Measurements from ENCODE around the gene RSKR. TPM values are rescaled to one million over a fixed set of nuclear protein-coding genes. Genes with fewer than 3 reads are reported as not detected.
"Not testable (repeated sequence)": the region's sequence is repeated elsewhere in the genome, so short reads cannot be mapped to it uniquely, and the experiment has no call there.

RSKR gene
- 6.8 TPM for total RNA-seq
- long read RNA-seq, result 0 reads

GRCh38 chr17:28613931-28614381, at the start of gene RSKR:
Gene RSKR, minus strand, starts transcription at chr17:28614185. Its CDS starts 24 bp downstream, at chr17:28614161.
- intact Hi-C loops (cut with DNase I), result loop anchor here (2.0 kb wide), 2 partner anchors 65 to 119 kb away; no protein-coding TSS in a partner anchor
- no peak for DNase-seq (ENCODE audit: low spot score)

- DNase-seq (ENCODE audit: low spot score), result no peak
- intact Hi-C loops (cut with DNase I), result no loop called here
Measured at GRCh38 chr17:28663723-28664122, 49.7 kb upstream of the RSKR start.

GRCh38 chr17:28662527-28662829, 48.5 kb upstream of the RSKR start:
- no peak for DNase-seq (ENCODE audit: low spot score)
- intact Hi-C loops (cut with DNase I), result no loop called here

DNA sequence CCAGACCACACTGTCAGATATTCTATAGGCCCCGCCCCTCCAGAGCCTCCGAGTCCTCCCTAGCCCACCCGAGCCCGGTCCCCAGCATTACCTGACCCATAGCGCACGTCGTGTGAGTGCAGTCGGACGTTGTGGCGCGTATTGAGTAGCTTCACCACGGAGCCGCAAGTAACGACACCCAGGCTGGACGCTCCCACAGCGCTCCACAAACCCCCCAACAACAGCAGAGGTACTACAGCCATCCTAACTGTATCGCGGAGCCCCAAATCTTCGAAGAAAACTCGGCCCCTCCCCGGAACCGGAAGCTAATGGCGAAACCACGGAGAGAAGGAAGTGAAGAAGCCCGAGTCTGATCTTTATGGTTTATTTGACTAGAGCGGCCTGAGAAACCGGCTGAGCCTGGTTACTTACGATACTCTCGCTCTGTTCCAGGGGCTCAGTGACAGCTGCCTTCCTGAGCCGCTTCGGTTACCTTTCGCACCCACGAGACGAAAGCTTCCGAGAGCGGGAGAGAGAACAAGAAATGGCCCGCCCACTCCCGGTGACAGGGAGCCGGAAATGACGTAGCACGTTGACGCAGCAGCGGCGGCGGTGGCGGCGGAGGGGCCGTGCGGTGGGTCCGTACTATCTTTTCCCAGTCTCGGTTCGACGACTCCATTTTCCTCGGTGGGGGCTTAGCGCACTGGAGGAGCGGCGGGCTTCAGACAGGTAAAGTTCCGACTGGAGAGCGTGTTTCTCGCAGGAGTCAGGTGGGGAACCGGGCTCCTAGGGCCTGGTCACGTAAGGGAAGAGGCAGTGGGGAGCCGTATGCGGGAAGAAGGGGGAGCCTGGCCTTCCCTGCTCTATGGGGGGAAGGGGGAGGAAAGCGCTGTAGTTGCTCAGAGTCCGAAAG, 47.9 kb upstream of the RSKR start, which contains the start of the genes SDF2 and SUPT6H:
SDF2 (minus strand) TSS at position 272 of the 892 bp plus-strand sequence; CDS start at position 242, 30 bp downstream.
SUPT6H (plus strand) TSS at position 571 of the 892 bp plus-strand sequence. CDS start 11,197 bp downstream, outside the sequence.
- intact Hi-C loops (cut with DNase I), result no loop called here

GRCh38 chr17:28659497-28659881, 45.5 kb upstream of the RSKR start:
- DNase-seq (ENCODE audit: low spot score); intact Hi-C loops (cut with DNase I): not testable (repeated sequence)

More for the DNA sequence above, 47.9 kb upstream of the RSKR start, which contains the start of the genes SDF2 and SUPT6H:
- DNase-seq (ENCODE audit: low spot score), result peak; percentile 96

DNA sequence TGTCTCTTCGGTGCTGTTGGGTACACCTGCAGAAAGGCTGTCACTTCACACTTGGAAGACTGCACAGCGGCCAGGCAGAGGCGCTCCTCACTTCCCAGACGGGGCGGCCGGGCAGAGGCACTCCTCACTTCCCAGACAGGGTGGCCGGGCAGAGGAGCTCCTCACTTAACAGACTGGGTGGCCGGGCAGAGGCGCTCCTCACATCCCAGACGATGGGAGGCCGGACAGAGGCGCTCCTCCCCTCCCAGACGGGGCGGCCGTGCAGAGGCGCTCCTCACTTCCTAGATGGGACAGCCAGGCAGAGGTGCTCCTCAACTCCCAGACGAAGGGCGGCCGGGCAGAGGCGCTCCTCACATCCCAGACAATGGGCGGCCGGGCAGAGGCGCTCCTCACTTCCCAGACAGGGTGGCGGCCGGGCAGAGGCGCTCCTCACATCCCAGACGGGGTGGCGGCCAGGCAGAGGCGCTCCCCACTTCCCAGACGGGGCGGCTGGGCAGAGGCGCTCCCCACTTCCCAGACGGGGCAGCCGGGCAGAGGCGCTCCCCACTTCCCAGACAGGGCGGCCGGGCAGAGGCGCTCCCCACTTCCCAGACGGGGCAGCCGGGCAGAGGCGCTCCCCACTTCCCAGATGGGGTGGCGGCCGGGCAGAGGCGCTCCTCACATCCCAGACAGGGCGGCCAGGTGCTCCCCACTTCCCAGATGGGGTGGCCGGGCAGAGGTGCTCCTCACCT, 44.9 kb upstream of the RSKR start:
- intact Hi-C loops (cut with DNase I); DNase-seq (ENCODE audit: low spot score): not testable (repeated sequence)

GRCh38 chr17:28658342-28658741, 44.4 kb upstream of the RSKR start:
- intact Hi-C loops (cut with DNase I); DNase-seq (ENCODE audit: low spot score): not testable (repeated sequence)

GRCh38 chr17:28657756-28658155, 43.8 kb upstream of the RSKR start:
- DNase-seq (ENCODE audit: low spot score), result no peak
- intact Hi-C loops (cut with DNase I), result no loop called here

DNA sequence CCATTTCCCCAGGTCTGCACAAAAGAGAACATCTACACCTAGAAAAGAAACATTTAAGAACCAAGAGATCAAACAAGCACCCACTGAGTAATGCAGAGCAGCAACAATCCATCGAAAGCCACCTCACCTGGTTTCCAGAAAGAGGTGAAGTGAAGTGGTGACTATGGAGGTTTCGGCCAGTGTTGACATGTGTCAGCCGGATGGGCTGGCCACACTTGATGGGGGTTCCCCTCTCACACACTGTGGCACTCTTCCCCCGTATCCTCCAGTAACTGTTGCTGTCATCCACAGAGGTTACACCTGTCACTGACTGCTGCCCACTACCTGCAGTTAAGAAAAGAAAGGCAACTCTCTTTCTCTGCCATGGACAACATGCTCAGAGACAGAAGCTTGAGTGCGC, 41.2 kb upstream of the RSKR start:
- intact Hi-C loops (cut with DNase I), result no loop called here
- DNase-seq (ENCODE audit: low spot score), result no peak

GRCh38 chr17:28648698-28649097, 34.7 kb upstream of the RSKR start:
- intact Hi-C loops (cut with DNase I), result no loop called here
- DNase-seq (ENCODE audit: low spot score), result no peak

- intact Hi-C loops (cut with DNase I), result no loop called here
- DNase-seq (ENCODE audit: low spot score), result no peak
Measured at GRCh38 chr17:28646039-28646754, 32.2 kb upstream of the RSKR start.

GRCh38 chr17:28645576-28645939, 31.6 kb upstream of the RSKR start:
- DNase-seq (ENCODE audit: low spot score), result no peak
- intact Hi-C loops (cut with DNase I), result no loop called here

- intact Hi-C loops (cut with DNase I), result no loop called here
- peak; percentile 99 for DNase-seq (ENCODE audit: low spot score)
Measured at GRCh38 chr17:28644787-28645575, 31.0 kb upstream of the RSKR start, which contains the start of gene BLTP2. Gene BLTP2, minus strand, starts transcription at chr17:28645158. Its CDS starts 102 bp downstream, at chr17:28645056.

GRCh38 chr17:28643983-28644786, 30.2 kb upstream of the RSKR start:
- intact Hi-C loops (cut with DNase I), result no loop called here
- peak; percentile 79 for DNase-seq (ENCODE audit: low spot score)

- no peak for DNase-seq (ENCODE audit: low spot score)
- intact Hi-C loops (cut with DNase I), result no loop called here
Measured at GRCh38 chr17:28641579-28641978, 27.6 kb upstream of the RSKR start.

- intact Hi-C loops (cut with DNase I), result no loop called here
- DNase-seq (ENCODE audit: low spot score), result no peak
Measured at GRCh38 chr17:28635506-28635905, 21.5 kb upstream of the RSKR start.

DNA sequence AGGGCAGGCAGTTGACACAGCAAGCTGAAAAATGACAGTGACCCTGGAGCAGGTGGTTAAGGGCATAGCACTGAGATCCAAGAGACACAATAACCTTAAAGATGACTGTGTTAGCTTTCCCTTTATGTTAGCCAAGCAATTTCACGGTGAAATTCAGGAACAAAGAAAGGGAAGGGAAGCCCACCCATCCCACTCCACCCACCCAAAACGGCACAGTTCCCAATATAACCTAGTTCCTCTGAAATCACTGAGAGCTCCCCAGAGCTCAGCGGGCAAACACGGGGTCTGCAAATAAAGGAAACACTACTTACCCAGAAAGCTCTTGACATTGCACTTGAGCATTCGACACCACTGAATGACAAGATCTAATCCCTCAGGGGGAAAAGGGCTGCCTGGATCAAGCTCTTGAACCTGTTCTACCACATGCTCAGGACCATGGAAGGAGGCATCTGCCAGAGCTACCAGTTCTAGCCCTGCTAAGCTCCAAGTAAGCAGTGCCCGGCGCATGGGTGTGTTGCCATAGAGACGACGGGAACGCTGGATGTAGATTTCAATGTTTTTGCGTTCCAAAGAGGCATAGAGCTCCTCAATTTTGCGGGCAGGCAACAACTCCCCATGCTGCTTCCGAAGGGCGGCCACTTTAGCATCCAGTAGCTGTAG, 20.4 kb upstream of the RSKR start:
- no peak for DNase-seq (ENCODE audit: low spot score)
- intact Hi-C loops (cut with DNase I), result no loop called here

- no peak for DNase-seq (ENCODE audit: low spot score)
- intact Hi-C loops (cut with DNase I), result no loop called here
Measured at GRCh38 chr17:28626818-28627217, 12.8 kb upstream of the RSKR start.
